HepG2 (cell line): ENCODE results near the gene MAB21L4. TPM values are rescaled to one million over a fixed set of nuclear protein-coding genes. Genes with fewer than 3 reads are reported as not detected.

Experiments used
- ATAC-seq: fragments of 200-7000 bp; cut with Tn5 transposase; 3 replicates; pipeline ENCODE4 v1.9.1; 2020; ENCODE audit warnings: mild to moderate bottlenecking, moderate library complexity
- BruUV-seq: library from RNA; stranded (reverse); fragments of 400-500 nt; replicated peaks from 2 replicates; lab custom pipeline; 2021; lab: Mats Ljungman, UMichigan
- CTCF ChIA-PET: fragments of 300-600 bp; formaldehyde crosslinking; extraction: SDS; loops from one replicate; lab custom pipeline; 2021; ENCODE audit warnings: low total read pairs, inconsistent platforms, low intra/inter-chr PET ratio; lab: Yijun Ruan, JAX
- POLR2A ChIA-PET: fragments of 350-600 bp; sonication (Branson Sonifier 250); formaldehyde crosslinking; loops from one replicate; lab custom pipeline; 2020; ENCODE audit warnings: antibody characterized with exemption, inconsistent platforms; lab: Yijun Ruan, JAX
- DNase-seq: peaks from one replicate; pipeline ENCODE4 v3.0.0-alpha.2; 2015; ENCODE audit warnings: low spot score
- FAIRE-seq: peaks from 3 replicates; lab custom pipeline; 2011; peaks lifted over from hg19 to GRCh38; lab: Jason Lieb, UNC
- H2AFZ ChIP-seq: one replicate; pipeline ENCODE4 v1.6.1; 2011; ENCODE audit warnings: low read length, inconsistent platforms
- H3K27ac ChIP-seq: fragments of 300-600 bp; 3 replicates; pipeline ENCODE4 v1.8.0; 2011; ENCODE audit warnings: mixed run types, mild to moderate bottlenecking, mixed read lengths, low read length, inconsistent platforms; ENCODE audit not compliant: insufficient read depth; ENCODE audit errors: extremely low read length
- H3K27me3 ChIP-seq, 2 experiments: fragments of 200-600 bp in 1 of 2; 2 replicates in 1 of 2; 3 replicates in 1 of 2; pipeline versions ENCODE4 v1.6.0 to v1.8.0; 2011; ENCODE audit warnings: low read length in 2 of 2, mild to moderate bottlenecking in 2 of 2, moderate library complexity in 2 of 2, inconsistent platforms in 1 of 2; ENCODE audit not compliant: insufficient read depth in 2 of 2, control insufficient read depth in 1 of 2
- H3K36me3 ChIP-seq, 2 experiments: fragments of 200-600 bp in 1 of 2; replicated peaks in 1 of 2; 2 replicates in 1 of 2; 3 replicates in 1 of 2; pipeline versions ENCODE4 v1.5.1 to v1.8.0; 2011; ENCODE audit warnings: low read length in 2 of 2, inconsistent platforms in 1 of 2; ENCODE audit not compliant: insufficient read depth in 2 of 2, control insufficient read depth in 1 of 2
- H3K4me1 ChIP-seq: 2 replicates; pipeline ENCODE4 v1.5.1; 2012; ENCODE audit warnings: low read length, inconsistent platforms; ENCODE audit not compliant: insufficient read depth
- H3K4me2 ChIP-seq: 2 replicates; pipeline ENCODE4 v1.6.0; 2011; ENCODE audit warnings: low read depth, low read length, inconsistent platforms
- H3K4me3 ChIP-seq, 3 experiments: fragments of 200-600 bp in 1 of 3; sonication (generic), shearing (Covaris generic) in 1 of 3; replicated peaks in 1 of 3; 2 replicates each; pipeline ENCODE4 v1.5.1; 2011 to 2016; ENCODE audit warnings: low read length in 3 of 3, inconsistent platforms in 2 of 3, low read depth in 2 of 3, mild to moderate bottlenecking in 2 of 3, control low read depth in 1 of 3, mixed read lengths in 1 of 3; ENCODE audit not compliant: insufficient read depth in 1 of 3
- H3K79me2 ChIP-seq: one replicate; pipeline ENCODE4 v1.6.1; 2011; ENCODE audit warnings: low read length, inconsistent platforms; ENCODE audit not compliant: insufficient read depth
- H3K9ac ChIP-seq: 2 replicates; pipeline ENCODE4 v1.6.0; 2011; ENCODE audit warnings: mild to moderate bottlenecking, low read depth, low read length, inconsistent platforms; ENCODE audit not compliant: insufficient read depth
- H3K9me3 ChIP-seq: 2 replicates; pipeline ENCODE4 v1.5.1; 2012; ENCODE audit warnings: mild to moderate bottlenecking, low read length
- H4K20me1 ChIP-seq: 2 replicates; pipeline ENCODE4 v1.6.0; 2011; ENCODE audit warnings: inconsistent platforms, mild to moderate bottlenecking, low read length, moderate library complexity; ENCODE audit not compliant: insufficient read depth
- BORCS8-MEF2B ChIP-seq: sonication (generic); formaldehyde crosslinking; IDR thresholded peaks from 2 replicates; pipeline ENCODE4 v1.8.0; 2022; ENCODE audit warnings: mild to moderate bottlenecking, missing genetic modification reagents
- CREB1 ChIP-seq, 2 experiments: fragments of 450-650 bp in 1 of 2; IDR thresholded peaks; 2 replicates each; pipeline ENCODE4 v1.6.1; 2016 to 2017; ENCODE audit warnings: control low read depth in 1 of 2, mild to moderate bottlenecking in 1 of 2, missing compliant biosample characterization in 1 of 2, missing genetic modification characterization in 1 of 2
- ZFP1 ChIP-seq: IDR thresholded peaks from 2 replicates; pipeline ENCODE4 v1.6.1; 2016
- ZFP91 ChIP-seq: sonication (generic); formaldehyde crosslinking; IDR thresholded peaks from 2 replicates; pipeline ENCODE4 v1.9.0; 2022; ENCODE audit warnings: missing genetic modification reagents, mild to moderate bottlenecking, borderline replicate concordance
- ZFX ChIP-seq: sonication (generic); formaldehyde crosslinking; IDR thresholded peaks from 2 replicates; pipeline ENCODE4 v1.4.0; 2020; ENCODE audit warnings: mild to moderate bottlenecking, low read depth, missing genetic modification reagents, moderate library complexity
- ZNF605 ChIP-seq: sonication (generic); formaldehyde crosslinking; IDR thresholded peaks from 2 replicates; pipeline ENCODE4 v1.8.0; 2022; ENCODE audit warnings: mild to moderate bottlenecking, missing genetic modification reagents
- WGBS: methylation state at CpG from one replicate; pipeline ENCODE4 v1.1.6; 2017; ENCODE audit warnings: low lambda C conversion rate; 5-methylcytosine and 5-hydroxymethylcytosine counted together
- in situ Hi-C: cut with HindIII; loops from 2 replicates; pipeline ENCODE4 v1.10.0; 2017; ENCODE audit warnings: low pct_unique_long_range_greater_than_20kb; ENCODE audit not compliant: extremely low pct_ligation_motif_present
- intact Hi-C: fragments of 100-400 bp; cut with micrococcal nuclease; formaldehyde crosslinking; loops from one replicate; pipeline ENCODE4 v1.10.0; 2022; ENCODE audit not compliant: unreplicated experiment
- polyA plus RNA-seq, 8 experiments: library from polyadenylated mRNA; depleted of rRNA in 3 of 8; stranded (reverse) in 7 of 8; unstranded in 1 of 8; fragments of >200 nt; fragmentation: Illumina TruSeq in 4 of 8; extraction: Trizol in 4 of 8; gene quantifications; 2 replicates each; pipeline versions ENCODE4 v1.2.1 to v1.2.3, GENCODE V29; 2011 to 2016; ENCODE audit warnings: low read depth in 4 of 8, missing spikeins in 1 of 8, mixed read lengths in 1 of 8; ENCODE audit not compliant: insufficient read depth in 1 of 8
- total RNA-seq, 5 experiments: library from RNA; depleted of rRNA; stranded (reverse); fragments of >200 nt; fragmentation: Illumina TruSeq; extraction: Trizol; gene quantifications; 2 replicates each; pipeline ENCODE4 v1.2.3, GENCODE V29; 2016; ENCODE audit warnings: low read depth in 1 of 5

MAB21L4 gene
- total and polyA plus RNA-seq, 2 of the 13 experiments (the other 11 are each of a cell fraction or from before 2014, with no cell fraction given): 3.0 to 14.0 TPM

- in situ Hi-C loops: loop anchor here (25.0 kb wide), 1 partner anchor 776 kb away; the partner anchor contains the start of genes ATG4B and THAP4
These were observed 34.4 kb downstream of the MAB21L4 start for GRCh38 chr2:240861547-240861946.

GRCh38 chr2:240858871-240859270 is 37.1 kb downstream of the MAB21L4 start:
- no TSS peak for BruUV-seq
- H2AFZ ChIP-seq: no peak overlapping the region
- in situ Hi-C loops (loop anchor here (5.0 to 25.0 kb wide), 2 partner anchors 43 to 778 kb away; partner anchors contain the start of genes ATG4B and THAP4), intact Hi-C loops (loop anchor here (10.0 kb wide), 1 partner anchor 366 kb away; no protein-coding TSS in a partner anchor)
- no peak overlapping the region for H3K27ac ChIP-seq
- H3K4me2 ChIP-seq: no peak overlapping the region
- no peaks in the 10 kb centered on the region for H3K79me2 ChIP-seq
- peaks cover 64% of the 10 kb centered on the region for H3K4me1 ChIP-seq
- DNase-seq: no peak
- 100% methylated on average over 8 of the region's 10 CpGs for WGBS
- no peak for FAIRE-seq
- H4K20me1 ChIP-seq: no peaks in the 10 kb centered on the region
- TF ChIP-seq BORCS8-MEF2B (CRISPR knock-in tag) (0 out of 2 replicates have a peak, but pooled peaks have one; percentile 40), ZNF605 (CRISPR knock-in tag) (peak; percentile 26; the same call in 1 of the 2 replicates), ZFP1 (CRISPR knock-in tag) (no peak)
- ChIA-PET CTCF (no interaction called here), POLR2A (interaction anchor here (1.6 to 3.0 kb wide), 4 partner anchors 10 to 39 kb away, joined by 10 to 83 read pairs (median 43); partner anchors contain the start of genes AGXT and MAB21L4)
- no peak for ATAC-seq
- H3K9ac ChIP-seq: no peak overlapping the region
- H3K4me3 ChIP-seq: no peak overlapping the region
- H3K27me3 ChIP-seq: peaks cover 2 to 9% of the 10 kb centered on the region in 2 experiments; a peak in 1 of 5 replicates
- no peaks in the 10 kb centered on the region for H3K9me3 ChIP-seq
- no peaks in the 10 kb centered on the region for H3K36me3 ChIP-seq

More at GRCh38 chr2:240861547-240861946, 34.4 kb downstream of the MAB21L4 start:
- no peak for ATAC-seq
- Histone ChIP-seq H3K36me3 (no peaks in the 10 kb centered on the region), H3K27me3 (peaks cover 0 to 2% of the 10 kb centered on the region in 2 experiments; a peak in 1 of 5 replicates), H3K9me3 (no peaks in the 10 kb centered on the region), H2AFZ (no peak overlapping the region), H3K4me3 (no peak overlapping the region), H3K79me2 (no peaks in the 10 kb centered on the region), H4K20me1 (no peaks in the 10 kb centered on the region), H3K4me1 (peaks cover 80% of the 10 kb centered on the region), H3K4me2 (no peak overlapping the region), H3K27ac (no peak overlapping the region), H3K9ac (no peak overlapping the region)
- no TSS peak for BruUV-seq
- TF ChIP-seq CREB1 (IDR thresholded peaks at IDR 0.05) (no peak), CREB1 (CRISPR knock-in tag; IDR thresholded peaks at IDR 0.05) (peak; percentile 22; the same call in 1 of the 2 replicates), ZFP91 (CRISPR knock-in tag) (no peak), ZFX (0 out of 2 replicates have a peak, but pooled peaks have one; percentile 33)
- ChIA-PET CTCF (no interaction called here), POLR2A (interaction anchor here (0.6 to 1.5 kb wide), 4 partner anchors 13 to 36 kb away, joined by 3 to 10 read pairs (median 6); no protein-coding TSS in a partner anchor)
- WGBS: 70% methylated on average over 2 of the region's 2 CpGs
- FAIRE-seq: no peak
- no peak for DNase-seq
- intact Hi-C loops: no loop called here
